ENCODE results near the gene CSTF3.
"Not testable (repeated sequence)": the region's sequence is repeated elsewhere in the genome, so short reads cannot be mapped to it uniquely, and the experiment has no call there.

Gene CSTF3

GRCh38 chr11:33177676-33178336 lies 16.5 kb upstream of the CSTF3 start:
- H3K27ac ChIP-seq = no peak overlapping the region
- TF ChIP-seq CTCF (conservative IDR thresholded peaks at IDR 0.05) (no peak), ZFX (IDR thresholded peaks at IDR 0.05) (no peak)

- H3K27ac ChIP-seq = not testable (repeated sequence)
These were observed 15.5 kb upstream of the CSTF3 start for GRCh38 chr11:33176760-33177159.

- no peak overlapping the region for H3K27ac ChIP-seq
- TF ChIP-seq ZFX (IDR thresholded peaks at IDR 0.05) = no peak
- TF ChIP-seq CTCF (conservative IDR thresholded peaks at IDR 0.05) = no peak
These were observed 11.7 kb upstream of the CSTF3 start for GRCh38 chr11:33172996-33173395.

- TF ChIP-seq ZFX (IDR thresholded peaks at IDR 0.05) (no peak), CTCF (conservative IDR thresholded peaks at IDR 0.05) (no peak)
- no peak overlapping the region for H3K27ac ChIP-seq
These were observed 11.1 kb upstream of the CSTF3 start for GRCh38 chr11:33172345-33172744.

GRCh38 chr11:33171251-33171650 lies 10.0 kb upstream of the CSTF3 start:
- no peak for TF ChIP-seq ZFX (IDR thresholded peaks at IDR 0.05)
- TF ChIP-seq CTCF (conservative IDR thresholded peaks at IDR 0.05) = no peak
- H3K27ac ChIP-seq = no peak overlapping the region

GRCh38 chr11:33168709-33169200 lies 7.5 kb upstream of the CSTF3 start:
- TF ChIP-seq CTCF (conservative IDR thresholded peaks at IDR 0.05) (no peak), ZFX (IDR thresholded peaks at IDR 0.05) (no peak)
- no peak overlapping the region for H3K27ac ChIP-seq

- TF ChIP-seq CTCF (conservative IDR thresholded peaks at IDR 0.05) = no peak
- TF ChIP-seq ZFX (IDR thresholded peaks at IDR 0.05) = no peak
- no peak overlapping the region for H3K27ac ChIP-seq
These were observed 1.6 kb upstream of the CSTF3 start for GRCh38 chr11:33162831-33163230.

- TF ChIP-seq CTCF (conservative IDR thresholded peaks at IDR 0.05) (no peak), ZFX (IDR thresholded peaks at IDR 0.05) (no peak)
- H3K27ac ChIP-seq = peak overlapping the region; percentile 87
These were observed 693 bp downstream of the CSTF3 start for GRCh38 chr11:33160587-33160986.

All from C4-2B (cell line).